Activated CD4-positive, alpha-beta T cell treated with anti-CD3 and anti-CD28 coated beads, Interleukin-2, Interleukin-4, amounts not matched to agents 100 ng/mL and 50 ng/mL, durations not matched to agents 16 hours and 8 hours (primary cell): ENCODE measurements around the gene TMEM168.
"Not testable (repeated sequence)": the region's sequence is repeated elsewhere in the genome, so short reads cannot be mapped to it uniquely, and the experiment has no call there.

ENCODE experiments used
- DNase-seq: peaks from one replicate; pipeline ENCODE4 v3.0.0-alpha.2; 2020; ENCODE audit warnings: low spot score

Gene TMEM168

GRCh38 chr7:112781558-112781957 is 8.6 kb downstream of the TMEM168 start:
- DNase-seq: no peak

GRCh38 chr7:112781110-112781509 is 9.1 kb downstream of the TMEM168 start:
- no peak for DNase-seq

GRCh38 chr7:112779667-112780066 is 10.5 kb downstream of the TMEM168 start:
- no peak for DNase-seq

- no peak for DNase-seq
These were observed 12.8 kb downstream of the TMEM168 start for GRCh38 chr7:112777406-112777805.

GRCh38 chr7:112771166-112771565 is 19.0 kb downstream of the TMEM168 start:
- DNase-seq: no peak

- DNase-seq: no peak
These were observed 20.1 kb downstream of the TMEM168 start for GRCh38 chr7:112770051-112770450.

- DNase-seq: no peak
These were observed 25.1 kb downstream of the TMEM168 start for GRCh38 chr7:112765105-112765504.

GRCh38 chr7:112763996-112764395 is 26.2 kb downstream of the TMEM168 start:
- no peak for DNase-seq

GRCh38 chr7:112763298-112763697 is 26.9 kb downstream of the TMEM168 start:
- DNase-seq: no peak

GRCh38 chr7:112759905-112760304 is 30.3 kb downstream of the TMEM168 start:
- no peak for DNase-seq

GRCh38 chr7:112757337-112757736 is 32.9 kb downstream of the TMEM168 start:
- DNase-seq: no peak

GRCh38 chr7:112753298-112753697 is 36.9 kb downstream of the TMEM168 start:
- DNase-seq: no peak

GRCh38 chr7:112752576-112752975 is 37.6 kb downstream of the TMEM168 start:
- DNase-seq: no peak

- DNase-seq: no peak
These were observed 40.4 kb downstream of the TMEM168 start for GRCh38 chr7:112749775-112750174.

- no peak for DNase-seq
These were observed 41.8 kb downstream of the TMEM168 start for GRCh38 chr7:112748381-112748780.

GRCh38 chr7:112745635-112746034 is 44.6 kb downstream of the TMEM168 start:
- DNase-seq: no peak

GRCh38 chr7:112744818-112745217 is 45.4 kb downstream of the TMEM168 start:
- no peak for DNase-seq

GRCh38 chr7:112743811-112744210 is 46.4 kb downstream of the TMEM168 start:
- no peak for DNase-seq

- DNase-seq: no peak
These were observed 49.5 kb downstream of the TMEM168 start for GRCh38 chr7:112740667-112741066.

GRCh38 chr7:112739436-112740180 is 50.6 kb downstream of the TMEM168 start:
- no peak for DNase-seq

GRCh38 chr7:112735261-112735660 is 54.9 kb downstream of the TMEM168 start:
- DNase-seq: no peak

GRCh38 chr7:112731324-112731723 is 58.9 kb downstream of the TMEM168 start:
- DNase-seq: not testable (repeated sequence)

GRCh38 chr7:112726076-112726475 is 64.1 kb downstream of the TMEM168 start:
- DNase-seq: no peak

- DNase-seq: no peak
These were observed 66.8 kb downstream of the TMEM168 start for GRCh38 chr7:112723416-112723815.
